ENCODE results near the gene UBXN1.

Gene UBXN1

GRCh38 chr11:62715150-62716130 lies 36.6 kb upstream of the UBXN1 start:
- CTCF ChIA-PET: interaction anchor here (1.2 to 1.3 kb wide), 2 partner anchors 11 to 71 kb away, joined by 3 to 4 read pairs; no protein-coding TSS in a partner anchor
- Mint-ChIP-seq H3K4me3 (no peak overlapping the region), H3K4me1 (peaks cover 75% of the 10 kb centered on the region), H3K36me3 (peaks cover 81% of the 10 kb centered on the region), H3K27ac (peak overlapping the region; percentile 82), H3K27me3 (no peaks in the 10 kb centered on the region), H3K9me3 (no peaks in the 10 kb centered on the region)
- no peak for DNase-seq

DNA sequence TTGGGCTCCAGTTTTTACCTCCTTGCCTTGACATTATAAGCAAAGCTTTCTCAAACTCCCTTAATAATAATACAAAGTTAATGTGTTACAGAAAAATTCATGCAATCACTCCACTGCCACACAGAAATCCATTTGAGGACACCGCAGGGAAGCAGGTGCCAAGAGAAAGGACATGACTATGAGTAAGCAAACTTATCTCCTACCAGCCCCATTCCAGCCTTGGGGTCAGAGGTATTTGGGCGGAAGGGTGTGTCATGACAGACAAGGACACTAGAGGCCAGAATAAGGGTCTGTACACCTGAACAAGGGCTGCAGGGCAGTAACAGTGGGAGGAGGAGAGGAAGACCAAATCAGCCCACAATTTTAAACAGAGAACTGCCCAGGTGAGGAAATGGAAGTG lies 34.5 kb upstream of the UBXN1 start:
- H3K27me3 Mint-ChIP-seq: no peaks in the 10 kb centered on the region
- H3K27ac Mint-ChIP-seq: peak overlapping the region; percentile 98
- no peak for DNase-seq
- peaks cover 77% of the 10 kb centered on the region for H3K36me3 Mint-ChIP-seq
- peaks cover 84% of the 10 kb centered on the region for H3K4me1 Mint-ChIP-seq
- CTCF ChIA-PET: interaction anchor here (0.7 to 1.1 kb wide), 2 partner anchors 13 to 19 kb away, joined by 3 read pairs; no protein-coding TSS in a partner anchor
- no peaks in the 10 kb centered on the region for H3K9me3 Mint-ChIP-seq
- H3K4me3 Mint-ChIP-seq: peak overlapping the region; percentile 35

DNA sequence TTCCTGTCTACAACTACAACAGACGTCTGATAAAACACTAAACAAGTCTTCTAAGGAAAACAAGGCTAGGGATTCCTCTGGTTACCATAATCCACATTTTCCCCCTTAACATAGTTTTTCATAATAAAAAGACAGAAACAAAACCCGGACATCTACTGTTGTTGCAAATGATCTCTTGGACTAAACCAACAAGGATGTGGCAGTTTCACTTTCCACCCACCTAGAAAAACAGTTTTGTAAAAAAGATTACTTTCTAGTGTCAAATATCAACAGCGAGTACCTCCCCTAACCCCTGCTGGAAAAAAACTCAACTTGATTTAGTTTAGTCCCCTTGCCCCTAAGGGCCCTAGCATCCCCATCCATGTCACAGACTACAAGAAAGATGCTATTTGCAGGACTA lies 34.0 kb upstream of the UBXN1 start:
- CTCF ChIA-PET: interaction anchor here (0.7 kb wide), 2 partner anchors 18 to 33 kb away, joined by 3 read pairs; no protein-coding TSS in a partner anchor
- Mint-ChIP-seq H3K4me1 (peaks cover 85% of the 10 kb centered on the region), H3K27ac (peak overlapping the region; percentile 98), H3K36me3 (peaks cover 73% of the 10 kb centered on the region), H3K27me3 (no peaks in the 10 kb centered on the region), H3K9me3 (no peaks in the 10 kb centered on the region), H3K4me3 (peak overlapping the region; percentile 56)
- no peak for DNase-seq

GRCh38 chr11:62712276-62712812 lies 33.5 kb upstream of the UBXN1 start:
- Mint-ChIP-seq H3K9me3 (no peaks in the 10 kb centered on the region), H3K4me3 (peak overlapping the region; percentile 56), H3K36me3 (peaks cover 67% of the 10 kb centered on the region), H3K27me3 (no peaks in the 10 kb centered on the region), H3K4me1 (peaks cover 85% of the 10 kb centered on the region), H3K27ac (peak overlapping the region; percentile 98)
- DNase-seq: no peak
- CTCF ChIA-PET: interaction anchor here (0.7 kb wide), 2 partner anchors 18 to 32 kb away, joined by 3 read pairs; no protein-coding TSS in a partner anchor

DNA sequence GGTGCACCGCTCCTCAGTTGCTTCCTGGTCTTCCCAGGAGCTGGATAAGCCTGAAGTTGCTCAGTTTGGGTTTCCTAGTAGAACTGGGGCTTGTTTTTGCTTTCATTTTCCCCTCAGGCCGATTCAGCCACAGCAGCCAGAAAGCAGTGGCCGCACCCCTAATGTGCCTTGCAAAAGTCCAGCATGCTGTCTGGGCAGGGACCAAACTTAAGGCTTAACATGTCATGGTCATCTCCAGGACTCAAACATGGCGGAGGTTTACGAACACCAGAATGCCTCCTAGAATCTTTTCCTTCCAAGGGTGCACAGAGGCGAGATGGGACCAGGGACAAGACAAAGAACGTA lies 31.1 kb upstream of the UBXN1 start:
- Mint-ChIP-seq H3K27me3 (no peaks in the 10 kb centered on the region), H3K36me3 (peaks cover 50% of the 10 kb centered on the region), H3K9me3 (no peaks in the 10 kb centered on the region), H3K4me3 (peak overlapping the region; percentile 81), H3K4me1 (peaks cover 85% of the 10 kb centered on the region), H3K27ac (peak overlapping the region; percentile 96)
- DNase-seq: peak; percentile 56
- CTCF ChIA-PET: interaction anchor here (1.4 to 1.9 kb wide), 4 partner anchors 15 to 117 kb away, joined by 3 to 5 read pairs (median 4); no protein-coding TSS in a partner anchor

DNA sequence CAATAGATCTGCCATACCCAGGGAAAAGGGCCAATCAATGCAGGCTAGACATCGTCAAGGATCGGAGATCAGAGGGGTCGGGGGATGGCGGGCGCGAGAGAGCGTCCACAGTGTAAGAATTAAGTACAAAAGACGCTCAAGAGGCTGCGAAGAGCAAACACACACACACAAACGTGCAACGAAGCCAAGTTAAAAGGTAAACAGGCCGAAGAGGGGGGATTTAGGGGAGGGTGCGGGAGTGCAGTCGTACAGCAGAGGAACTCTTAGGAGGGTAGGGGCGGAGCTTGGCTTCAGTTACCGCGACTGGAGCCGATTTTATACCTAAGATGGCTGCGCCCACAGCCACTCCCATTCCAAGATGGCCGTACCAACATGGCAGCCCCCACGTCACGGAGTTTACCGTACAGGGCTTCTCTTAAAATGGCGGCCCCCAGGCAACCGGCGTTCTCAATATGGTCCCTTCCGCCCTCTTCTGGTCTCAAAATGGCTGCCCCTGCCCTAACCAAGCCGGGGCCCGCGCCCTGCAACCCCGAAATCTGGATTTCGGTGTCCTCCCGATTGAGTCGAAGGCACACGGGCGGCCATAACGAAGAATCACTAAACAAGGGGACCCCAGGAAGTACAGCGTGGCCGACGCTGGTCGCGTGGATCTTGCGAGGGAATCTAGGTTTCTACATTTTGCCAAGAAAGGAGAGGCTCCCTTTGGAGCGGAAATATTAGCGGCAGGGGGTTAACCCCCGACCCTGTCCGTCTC lies 30.6 kb upstream of the UBXN1 start:
- Mint-ChIP-seq H3K9me3 (no peaks in the 10 kb centered on the region), H3K27me3 (no peaks in the 10 kb centered on the region), H3K27ac (peak overlapping the region; percentile 96), H3K36me3 (peaks cover 46% of the 10 kb centered on the region), H3K4me1 (peaks cover 81% of the 10 kb centered on the region), H3K4me3 (peak overlapping the region; percentile 81)
- DNase-seq: peak; percentile 98
- CTCF ChIA-PET: interaction anchor here (0.6 to 1.9 kb wide), 5 partner anchors 14 to 116 kb away, joined by 3 to 5 read pairs (median 3); no protein-coding TSS in a partner anchor

DNA sequence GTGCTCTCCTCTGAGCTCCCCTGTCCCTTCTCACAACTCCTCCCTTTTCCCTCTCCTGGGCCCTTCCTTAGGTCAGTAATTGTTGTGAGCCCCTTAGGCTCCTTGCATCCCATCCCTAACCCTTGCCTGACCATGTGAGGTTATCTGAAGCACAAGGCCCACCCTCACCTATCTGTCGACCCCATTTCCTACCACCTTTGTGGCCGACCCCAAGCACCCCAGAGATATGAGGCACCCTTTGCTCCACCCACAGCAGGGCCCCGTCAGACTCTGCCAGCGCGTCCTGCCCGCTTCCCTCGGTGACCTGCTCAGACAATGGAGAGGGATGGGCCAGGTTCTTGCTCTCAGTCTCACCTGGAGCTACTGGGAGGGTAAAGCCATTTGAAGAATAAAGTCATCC lies 29.9 kb upstream of the UBXN1 start:
- no peaks in the 10 kb centered on the region for H3K9me3 Mint-ChIP-seq
- peak; percentile 74 for DNase-seq
- peaks cover 40% of the 10 kb centered on the region for H3K36me3 Mint-ChIP-seq
- peak overlapping the region; percentile 96 for H3K27ac Mint-ChIP-seq
- CTCF ChIA-PET: interaction anchor here (0.6 to 2.1 kb wide), 6 partner anchors 14 to 116 kb away, joined by 3 to 10 read pairs (median 3); no protein-coding TSS in a partner anchor
- H3K27me3 Mint-ChIP-seq: no peaks in the 10 kb centered on the region
- peaks cover 75% of the 10 kb centered on the region for H3K4me1 Mint-ChIP-seq
- H3K4me3 Mint-ChIP-seq: peak overlapping the region; percentile 81

GRCh38 chr11:62708392-62708791 lies 29.5 kb upstream of the UBXN1 start:
- Mint-ChIP-seq H3K4me1 (peaks cover 71% of the 10 kb centered on the region), H3K27me3 (no peaks in the 10 kb centered on the region), H3K9me3 (no peaks in the 10 kb centered on the region), H3K4me3 (peak overlapping the region; percentile 81), H3K27ac (peak overlapping the region; percentile 96), H3K36me3 (peaks cover 36% of the 10 kb centered on the region)
- DNase-seq: no peak
- CTCF ChIA-PET: interaction anchor here (1.0 to 4.1 kb wide), 5 partner anchors 13 to 78 kb away, joined by 3 to 20 read pairs (median 4); no protein-coding TSS in a partner anchor

- no peak for DNase-seq
- CTCF ChIA-PET: interaction anchor here (2.1 to 4.1 kb wide), 2 partner anchors 13 to 27 kb away, joined by 10 to 20 read pairs; no protein-coding TSS in a partner anchor
- Mint-ChIP-seq H3K4me1 (peaks cover 61% of the 10 kb centered on the region), H3K9me3 (no peaks in the 10 kb centered on the region), H3K4me3 (peak within 1 kb of the TSS; percentile 87), H3K27me3 (no peaks in the 10 kb centered on the region), H3K27ac (peak within 1 kb of the TSS; percentile 96), H3K36me3 (peaks cover 31% of the 10 kb centered on the region)
Measured at GRCh38 chr11:62707277-62707861, 28.5 kb upstream of the UBXN1 start, which contains the start of the genes BSCL2 and GNG3. Gene BSCL2, minus strand, starts transcription at chr11:62707424. Its CDS starts 229 bp downstream, at chr11:62707195. Gene GNG3, plus strand, starts transcription at chr11:62707676. Its CDS starts 620 bp downstream, at chr11:62708296.

GRCh38 chr11:62706850-62707247 lies 28.0 kb upstream of the UBXN1 start:
- Mint-ChIP-seq H3K27ac (peak overlapping the region; percentile 66), H3K27me3 (no peaks in the 10 kb centered on the region), H3K9me3 (no peaks in the 10 kb centered on the region), H3K36me3 (peaks cover 30% of the 10 kb centered on the region), H3K4me3 (peak overlapping the region; percentile 87), H3K4me1 (peaks cover 57% of the 10 kb centered on the region)
- DNase-seq: no peak
- CTCF ChIA-PET: interaction anchor here (0.9 to 4.1 kb wide), 3 partner anchors 13 to 26 kb away, joined by 3 to 20 read pairs (median 10); partner anchors contain the start of gene LRRN4CL

DNA sequence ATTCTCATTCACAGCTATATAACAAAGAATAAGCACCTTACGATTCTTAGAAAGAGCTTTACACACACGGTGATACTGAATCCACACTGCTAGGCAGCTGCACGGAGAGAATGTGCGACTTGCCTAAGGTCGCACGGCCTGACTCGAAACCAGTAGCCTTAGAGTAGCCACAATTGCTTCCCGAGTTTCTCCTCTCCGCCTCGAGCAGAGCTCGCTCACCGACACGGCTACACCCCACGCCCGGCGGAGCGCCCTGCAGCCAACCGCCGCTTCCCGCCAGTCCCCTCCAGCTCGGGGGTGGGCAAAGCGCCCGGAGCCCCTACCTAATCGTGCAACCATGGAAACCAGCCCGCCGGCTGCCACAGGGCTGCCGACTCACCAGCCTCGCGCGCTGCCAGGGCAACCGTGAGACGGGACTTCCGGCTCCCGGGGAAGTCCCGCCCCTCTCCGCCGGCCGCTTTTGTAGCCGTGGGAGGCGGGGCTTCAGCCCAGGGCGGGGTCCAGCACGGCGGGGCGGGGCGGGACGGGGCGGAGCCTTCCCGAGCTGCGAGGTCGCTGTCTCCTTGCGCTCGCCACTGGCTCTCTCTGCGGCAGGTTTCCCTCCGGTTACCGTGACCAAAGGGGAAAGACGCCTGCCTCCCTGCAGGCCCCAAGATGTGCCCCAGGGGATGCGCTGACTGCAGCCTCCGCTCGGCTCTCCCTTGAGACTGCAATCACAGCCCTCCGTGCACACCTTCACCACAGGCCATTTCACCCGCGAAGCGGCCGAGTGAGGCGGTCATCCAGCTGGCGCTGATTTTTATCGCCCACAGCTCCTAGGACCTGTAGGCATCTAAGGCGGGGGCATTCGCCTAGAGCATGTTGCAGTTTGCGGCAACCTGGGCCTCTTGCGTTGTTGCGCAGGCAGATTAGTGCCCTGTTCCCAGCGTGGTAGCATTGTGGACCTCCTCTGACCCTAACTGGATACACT lies 27.3 kb upstream of the UBXN1 start:
- Mint-ChIP-seq H3K9me3 (no peaks in the 10 kb centered on the region), H3K36me3 (peaks cover 28% of the 10 kb centered on the region), H3K27ac (peak overlapping the region; percentile 66), H3K27me3 (no peaks in the 10 kb centered on the region), H3K4me3 (peak overlapping the region; percentile 87), H3K4me1 (peaks cover 57% of the 10 kb centered on the region)
- DNase-seq: peak; percentile 96
- CTCF ChIA-PET: interaction anchor here (0.8 to 4.1 kb wide), 8 partner anchors 12 to 114 kb away, joined by 3 to 20 read pairs (median 4); partner anchors contain the start of genes HNRNPUL2 and LRRN4CL

GRCh38 chr11:62705413-62705812 lies 26.5 kb upstream of the UBXN1 start:
- Mint-ChIP-seq H3K4me1 (peaks cover 51% of the 10 kb centered on the region), H3K27ac (peak overlapping the region; percentile 29)
- CTCF ChIA-PET: interaction anchor here (0.8 to 4.1 kb wide), 6 partner anchors 11 to 113 kb away, joined by 3 to 20 read pairs (median 4); partner anchors contain the start of gene HNRNPUL2

More at GRCh38 chr11:62705413-62705812, 26.5 kb upstream of the UBXN1 start:
- no peaks in the 10 kb centered on the region for H3K27me3 Mint-ChIP-seq
- peak overlapping the region; percentile 87 for H3K4me3 Mint-ChIP-seq
- peaks cover 26% of the 10 kb centered on the region for H3K36me3 Mint-ChIP-seq
- DNase-seq: no peak
- no peaks in the 10 kb centered on the region for H3K9me3 Mint-ChIP-seq

Data from activated naive CD4-positive, alpha-beta T cell treated with anti-CD3 and anti-CD28 coated beads, Interleukin-2, amount 10 ng/mL, durations not matched to agents 7 days and 5 days (primary cell).